HG03354 (cell line): ENCODE results near the gene CEACAM16.

Experiments used
- ATAC-seq: cut with Tn5 transposase; IDR thresholded peaks from one replicate; pipeline ENCODE4 v1.9.1; 2021; ENCODE audit warnings: mild to moderate bottlenecking; ENCODE audit not compliant: unreplicated experiment, poor library complexity, severe bottlenecking

CEACAM16 gene

GRCh38 chr19:44722131-44723121, 23.5 kb downstream of the CEACAM16 start:
- ATAC-seq: no peak

- ATAC-seq: peak; percentile 27
Observed at GRCh38 chr19:44723299-44723951, 24.5 kb downstream of the CEACAM16 start.

- ATAC-seq: peak; percentile 54
Observed at GRCh38 chr19:44723952-44724319, 25.0 kb downstream of the CEACAM16 start.

GRCh38 chr19:44725251-44725650, 26.3 kb downstream of the CEACAM16 start:
- no peak for ATAC-seq

- ATAC-seq: no peak
Observed at GRCh38 chr19:44725684-44726083, 26.7 kb downstream of the CEACAM16 start.

- no peak for ATAC-seq
Observed at GRCh38 chr19:44726465-44726864, 27.5 kb downstream of the CEACAM16 start.

- no peak for ATAC-seq
Observed at GRCh38 chr19:44728178-44728577, 29.2 kb downstream of the CEACAM16 start.

GRCh38 chr19:44729516-44730033, 30.6 kb downstream of the CEACAM16 start:
- no peak for ATAC-seq

- ATAC-seq: no peak
Observed at GRCh38 chr19:44731081-44731480, 32.1 kb downstream of the CEACAM16 start.

GRCh38 chr19:44731622-44732021, 32.7 kb downstream of the CEACAM16 start:
- ATAC-seq: no peak

GRCh38 chr19:44732235-44733014, 33.5 kb downstream of the CEACAM16 start:
- ATAC-seq: no peak

GRCh38 chr19:44734357-44734756, 35.4 kb downstream of the CEACAM16 start:
- no peak for ATAC-seq

GRCh38 chr19:44735011-44735410, 36.1 kb downstream of the CEACAM16 start:
- ATAC-seq: no peak

- no peak for ATAC-seq
Observed at GRCh38 chr19:44737238-44738071, 38.5 kb downstream of the CEACAM16 start.

- ATAC-seq: no peak
Observed at GRCh38 chr19:44738136-44738535, 39.2 kb downstream of the CEACAM16 start.

GRCh38 chr19:44738603-44739558, 39.9 kb downstream of the CEACAM16 start:
- ATAC-seq: no peak

GRCh38 chr19:44740351-44740824, 41.4 kb downstream of the CEACAM16 start:
- ATAC-seq: no peak

- no peak for ATAC-seq
Observed at GRCh38 chr19:44741258-44741731, 42.3 kb downstream of the CEACAM16 start.
